SW480 (cell line): ENCODE measurements around the gene HOXC6.

Experiments
- DNase-seq: peaks from one replicate; pipeline ENCODE4 v3.0.0-alpha.2; 2016; ENCODE audit warnings: low spot score

The HOXC6 gene

GRCh38 chr12:54002278-54002914, 25.8 kb upstream of the HOXC6 start:
- DNase-seq, result no peak

GRCh38 chr12:54002915-54003389, 25.3 kb upstream of the HOXC6 start:
- no peak for DNase-seq

DNA sequence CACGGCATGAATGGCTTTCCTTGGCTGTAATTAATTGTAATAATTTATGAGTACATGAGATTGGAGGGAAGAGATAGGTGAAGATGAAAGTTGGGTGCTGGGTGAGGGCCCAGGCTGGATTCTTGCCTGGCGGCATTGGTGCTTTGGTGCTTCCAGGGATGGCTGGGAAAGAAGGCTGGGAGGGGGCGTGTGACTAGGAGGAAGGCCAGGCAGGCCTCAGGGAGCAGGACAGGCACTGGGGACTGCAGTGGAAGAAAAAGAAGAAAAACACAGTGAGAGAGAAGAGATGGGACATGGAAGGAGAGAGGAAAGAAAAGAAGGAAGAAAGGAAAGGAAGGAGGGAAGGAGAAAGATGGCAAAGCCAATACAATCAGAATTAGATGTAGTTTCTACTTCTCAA, 24.6 kb upstream of the HOXC6 start:
- DNase-seq, result no peak

DNA sequence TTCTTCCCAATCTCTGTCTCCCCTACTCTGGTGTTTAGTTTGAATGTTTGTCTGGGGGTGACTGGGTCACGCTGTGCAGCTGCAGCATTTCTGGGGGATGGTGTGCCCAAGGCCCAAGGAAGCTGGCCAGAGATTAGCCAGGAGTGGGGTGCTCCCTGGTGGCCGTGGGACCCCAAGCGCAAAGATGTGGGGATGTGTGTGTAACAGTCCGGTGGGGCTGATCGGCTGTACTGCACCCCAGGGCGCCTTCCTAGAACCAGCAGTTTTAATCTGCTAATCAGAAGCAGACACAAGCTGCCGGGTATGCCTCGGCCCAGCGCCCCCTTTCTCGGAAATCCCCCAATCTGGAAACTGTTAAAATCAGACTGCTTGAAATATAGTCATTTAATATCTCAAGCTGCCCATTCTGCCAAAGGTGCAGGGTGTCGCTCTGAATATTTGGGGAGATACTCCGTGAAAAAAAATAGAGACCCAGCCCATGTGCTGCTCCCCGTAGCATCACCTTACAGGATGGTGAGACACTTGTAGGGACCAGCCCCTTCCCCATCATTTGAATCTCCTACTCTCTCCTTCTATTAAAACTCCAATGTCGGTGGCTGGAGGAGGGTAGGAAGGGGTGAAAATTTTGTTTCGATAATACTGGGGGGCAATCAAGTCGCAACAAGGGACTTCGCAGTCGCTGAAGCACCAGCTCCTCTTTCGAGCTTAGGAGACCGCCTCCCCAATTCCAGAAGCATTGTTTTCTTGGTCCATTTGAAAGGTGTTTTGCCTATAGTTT, 24.0 kb upstream of the HOXC6 start:
- no peak for DNase-seq

DNA sequence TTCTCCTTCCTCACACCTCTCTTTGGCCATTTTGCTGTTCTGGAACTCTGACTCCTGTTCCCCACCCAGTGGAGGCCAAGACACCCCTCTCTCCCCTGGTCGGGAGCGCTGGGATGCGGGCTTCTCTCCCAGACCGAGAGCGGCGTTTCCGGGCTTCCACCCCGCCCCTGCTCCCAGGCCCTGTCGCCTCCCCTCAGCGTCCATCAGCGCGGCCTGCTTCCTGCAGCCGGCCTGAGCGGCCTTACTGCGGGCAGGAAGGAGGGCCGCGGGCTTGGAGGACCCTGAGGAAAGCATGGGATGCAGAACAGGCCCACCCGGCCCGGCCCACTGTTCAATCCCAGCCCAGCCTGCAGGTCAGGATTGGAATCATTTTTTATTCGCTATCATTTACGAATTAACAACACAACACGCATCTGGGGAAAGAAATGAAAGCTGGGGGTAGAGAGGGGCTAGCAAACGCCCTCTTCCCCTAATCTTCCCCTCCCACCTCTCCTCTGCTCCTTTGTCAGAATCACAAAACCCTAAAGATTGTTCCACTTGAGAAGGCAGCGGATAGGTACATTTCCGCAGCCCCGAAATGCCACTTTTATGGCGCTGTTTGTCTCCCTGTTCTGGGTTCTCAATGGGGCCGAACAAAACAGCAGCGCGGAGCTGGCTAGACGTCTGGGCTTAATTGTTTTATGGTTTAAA, 23.3 kb upstream of the HOXC6 start:
- no peak for DNase-seq

- DNase-seq, result no peak
Observed at GRCh38 chr12:54005531-54005852, 22.7 kb upstream of the HOXC6 start.

DNA sequence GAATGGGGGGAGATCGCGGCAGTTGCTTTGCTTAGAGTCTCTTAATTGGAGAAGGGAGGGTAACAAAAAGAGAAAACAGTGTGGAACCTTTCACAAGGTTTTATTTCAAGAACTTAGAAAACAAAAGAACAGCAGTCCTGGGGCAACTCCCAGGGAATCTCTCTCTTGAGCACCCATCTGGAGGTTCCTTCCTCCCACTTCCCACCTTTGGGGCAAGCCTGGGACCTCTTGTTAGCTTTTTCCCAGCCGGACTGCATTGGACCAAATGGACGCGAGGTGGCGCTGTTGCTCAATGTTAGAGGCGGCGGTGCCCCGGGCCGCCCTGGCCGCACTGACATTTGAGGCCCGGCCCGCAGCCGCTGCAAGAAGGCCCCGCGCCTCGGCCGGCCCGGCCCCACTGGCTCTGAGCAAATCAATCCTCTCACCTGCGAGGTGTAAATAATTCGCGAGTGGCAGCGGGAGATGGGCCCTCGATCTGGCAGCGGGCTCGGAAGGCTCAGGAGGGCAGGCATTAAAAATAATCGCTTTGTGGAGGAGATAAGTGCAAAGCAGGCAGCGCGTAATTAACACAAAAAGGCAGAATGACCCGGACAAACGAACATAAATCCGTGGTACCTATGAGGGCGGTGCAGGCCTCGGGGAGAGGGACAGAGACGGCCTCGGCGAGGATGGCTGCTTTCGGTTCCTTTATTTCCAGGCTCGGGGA, 22.2 kb upstream of the HOXC6 start:
- peak; percentile 70 for DNase-seq

DNA sequence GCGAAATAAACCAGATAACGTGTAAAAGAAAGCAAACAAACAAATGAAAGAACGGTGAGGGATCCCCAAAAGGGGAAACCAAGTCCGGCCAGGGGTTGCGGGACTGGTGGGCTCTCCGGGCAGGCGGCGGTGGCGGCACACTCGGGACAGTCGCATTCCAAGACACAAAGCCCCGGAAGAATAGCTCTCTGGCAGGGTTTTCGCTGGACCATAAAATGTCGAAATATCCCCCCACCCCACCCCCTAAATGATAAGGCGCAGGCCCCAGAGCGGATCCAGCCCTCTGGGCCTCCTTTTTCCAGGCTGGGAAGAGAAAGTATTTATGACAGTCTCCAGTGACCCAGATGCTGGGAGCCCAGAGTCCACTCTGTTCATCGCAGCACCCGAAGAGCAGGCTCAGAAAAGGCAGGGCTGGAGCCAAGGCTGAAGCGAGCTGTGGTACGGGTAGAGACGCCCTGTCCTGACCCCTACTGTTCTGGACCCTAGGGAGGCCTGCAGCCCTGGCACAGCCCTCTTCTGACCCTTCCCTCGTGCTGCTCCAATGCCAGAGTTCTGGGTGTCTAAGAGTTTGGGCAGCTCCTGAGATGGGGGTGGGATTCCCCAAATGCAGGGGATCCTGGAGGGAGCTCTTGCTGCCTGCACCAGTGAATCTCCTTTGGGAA, 21.6 kb upstream of the HOXC6 start:
- DNase-seq, result no peak

DNA sequence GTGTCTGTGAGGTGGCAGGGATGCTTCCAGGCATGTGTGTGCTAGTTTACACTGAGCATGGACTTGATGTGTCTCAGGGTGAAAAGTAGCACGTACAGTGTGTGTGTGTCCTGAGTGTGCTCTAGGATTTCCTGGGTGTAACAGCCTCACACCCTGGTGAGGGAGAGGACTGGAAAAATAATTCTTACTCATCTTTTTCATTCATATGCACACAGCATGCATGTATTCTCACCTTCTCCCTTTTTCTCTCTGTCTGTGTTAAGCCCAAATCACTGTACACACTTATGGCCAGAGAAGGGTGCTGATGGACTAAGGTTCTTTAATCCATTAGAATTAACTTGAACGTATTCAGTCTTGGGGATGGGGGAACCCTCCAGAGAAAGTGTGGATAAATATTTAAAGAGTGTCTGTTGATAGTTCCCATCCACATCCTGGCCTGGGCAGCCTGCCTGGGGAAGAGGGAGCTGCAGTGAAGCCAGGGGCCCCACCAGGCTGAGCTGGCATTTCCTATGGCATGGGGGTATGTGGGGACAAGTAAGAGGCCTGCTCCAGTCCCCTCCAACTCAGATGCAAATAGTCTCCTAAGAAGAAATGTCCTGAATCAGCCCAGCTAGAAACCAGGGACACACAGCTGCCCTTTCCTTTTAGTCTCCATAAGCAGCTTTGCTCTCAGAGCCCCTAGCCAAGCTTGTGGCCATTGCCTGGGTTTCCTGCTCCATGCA, 20.5 kb upstream of the HOXC6 start:
- no peak for DNase-seq

DNA sequence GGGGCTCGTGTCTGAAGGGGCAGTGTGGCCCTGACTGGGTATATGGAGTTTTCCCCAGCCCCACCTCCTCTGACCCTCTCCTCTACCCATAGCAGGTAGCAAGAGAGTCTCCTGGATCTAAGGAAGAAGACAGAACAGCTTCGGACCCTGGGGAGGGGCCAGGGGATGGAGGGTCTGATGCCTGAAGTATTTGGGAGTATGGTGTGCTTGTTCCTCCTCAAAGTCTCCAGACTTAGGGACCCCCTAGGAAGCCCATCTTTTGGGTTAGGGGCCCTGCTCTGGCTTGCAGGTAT, 20.0 kb upstream of the HOXC6 start:
- DNase-seq, result no peak

DNA sequence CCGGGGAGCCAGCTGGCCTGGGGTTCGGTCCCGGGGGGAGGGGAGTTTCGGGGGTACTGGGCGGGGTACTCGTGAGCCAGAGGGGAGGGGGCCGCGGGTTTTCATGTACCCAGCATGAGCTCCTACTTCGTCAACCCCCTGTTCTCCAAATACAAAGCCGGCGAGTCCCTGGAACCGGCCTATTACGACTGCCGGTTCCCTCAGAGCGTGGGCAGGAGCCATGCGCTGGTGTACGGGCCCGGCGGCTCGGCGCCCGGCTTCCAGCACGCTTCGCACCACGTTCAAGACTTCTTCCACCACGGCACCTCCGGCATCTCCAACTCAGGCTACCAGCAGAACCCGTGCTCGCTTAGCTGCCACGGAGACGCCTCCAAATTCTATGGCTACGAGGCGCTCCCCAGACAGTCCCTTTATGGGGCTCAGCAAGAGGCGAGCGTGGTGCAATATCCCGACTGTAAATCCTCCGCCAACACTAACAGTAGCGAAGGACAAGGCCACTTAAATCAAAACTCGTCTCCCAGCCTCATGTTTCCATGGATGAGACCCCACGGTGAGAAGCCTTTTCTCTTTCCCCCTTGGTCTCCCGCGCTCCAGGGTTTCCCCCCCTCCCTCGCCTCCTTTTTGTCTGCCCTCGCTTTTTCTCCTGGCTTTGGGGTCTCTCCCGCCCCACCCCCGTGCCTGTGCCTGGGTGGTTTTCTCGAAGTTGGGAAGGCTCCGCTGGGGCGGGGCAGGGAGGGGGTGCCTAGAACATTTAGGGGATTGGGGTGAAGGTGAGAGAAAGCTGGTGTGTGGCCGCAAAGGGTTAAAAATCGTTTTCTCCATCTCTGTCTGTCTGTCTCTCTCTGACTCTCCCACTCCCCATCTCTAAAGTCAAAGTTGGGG, 18.8 kb upstream of the HOXC6 start:
- peak; percentile 60 for DNase-seq

- DNase-seq, result no peak
Observed at GRCh38 chr12:54010053-54010971, 17.9 kb upstream of the HOXC6 start.

GRCh38 chr12:54010972-54011664, 17.1 kb upstream of the HOXC6 start:
- no peak for DNase-seq

GRCh38 chr12:54011665-54012532, 16.3 kb upstream of the HOXC6 start:
- DNase-seq, result no peak

DNA sequence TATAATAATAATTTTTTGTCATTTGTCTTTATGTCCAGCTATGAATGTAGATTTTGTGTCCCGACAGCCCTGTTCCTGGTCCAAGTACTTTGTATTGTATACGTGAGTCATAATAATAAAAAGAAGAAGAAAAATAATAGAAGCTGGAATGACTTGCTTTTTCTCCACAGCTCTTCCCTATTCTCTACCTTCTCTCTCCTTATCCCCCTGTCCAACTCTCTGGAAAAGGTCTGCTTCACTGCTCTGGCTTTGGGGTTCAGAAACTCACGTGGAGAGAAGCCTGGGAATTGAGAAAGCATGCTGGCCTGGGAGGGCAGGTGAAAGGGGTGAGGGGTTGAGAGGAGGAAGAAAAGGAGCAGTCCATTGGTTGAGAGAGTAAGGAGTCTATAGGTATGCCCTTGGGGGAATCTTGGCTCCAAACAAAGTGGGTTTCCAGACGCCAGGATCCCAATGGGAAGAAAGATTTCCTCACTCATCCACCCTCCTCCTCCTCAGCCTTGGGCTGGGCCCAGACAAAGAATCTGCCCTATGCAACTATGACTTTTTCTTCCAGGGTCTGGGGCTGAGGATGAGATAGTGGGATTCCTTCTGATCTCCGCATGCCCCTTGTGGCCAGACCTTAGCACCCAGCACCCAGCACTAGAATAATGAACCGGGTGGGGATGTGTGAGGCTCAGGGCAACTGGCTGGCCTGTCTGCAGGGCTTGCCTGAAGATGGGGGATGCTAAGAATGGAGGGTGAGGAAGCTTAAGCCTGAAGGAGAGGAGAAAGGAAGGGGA, 15.4 kb upstream of the HOXC6 start:
- no peak for DNase-seq

DNA sequence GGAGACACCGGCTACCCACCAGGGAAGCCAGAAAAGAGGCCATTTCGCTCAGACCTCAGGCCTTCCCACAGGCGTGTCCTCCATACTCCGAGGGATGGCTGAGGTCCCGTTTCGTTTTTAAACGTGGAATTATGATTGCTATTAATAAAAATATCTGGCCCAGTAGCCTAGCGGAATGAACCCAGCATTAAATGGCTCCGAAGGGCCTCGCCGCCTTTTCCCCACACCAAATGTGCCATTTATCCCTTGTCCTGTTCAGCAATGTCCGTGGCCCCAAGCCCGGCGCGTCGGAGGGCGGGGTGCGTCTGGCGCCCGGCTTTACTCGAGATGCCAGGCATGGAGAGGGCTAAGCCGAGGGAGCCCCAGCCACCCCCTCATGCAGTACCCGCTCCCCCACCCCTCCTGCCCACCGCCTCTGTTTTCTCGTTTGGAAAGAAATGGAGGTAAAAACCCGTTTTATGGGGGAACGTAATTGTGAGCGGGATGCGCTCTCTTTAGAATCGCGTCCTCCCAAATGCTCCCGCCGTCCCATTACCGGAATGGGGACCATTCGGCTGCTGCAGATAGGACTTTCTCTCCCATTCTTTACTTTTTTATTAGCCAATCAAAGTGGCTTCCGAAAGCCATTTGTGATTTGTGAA, 13.7 kb upstream of the HOXC6 start:
- no peak for DNase-seq
